ENCODE results near the gene UBLCP1.

DNA sequence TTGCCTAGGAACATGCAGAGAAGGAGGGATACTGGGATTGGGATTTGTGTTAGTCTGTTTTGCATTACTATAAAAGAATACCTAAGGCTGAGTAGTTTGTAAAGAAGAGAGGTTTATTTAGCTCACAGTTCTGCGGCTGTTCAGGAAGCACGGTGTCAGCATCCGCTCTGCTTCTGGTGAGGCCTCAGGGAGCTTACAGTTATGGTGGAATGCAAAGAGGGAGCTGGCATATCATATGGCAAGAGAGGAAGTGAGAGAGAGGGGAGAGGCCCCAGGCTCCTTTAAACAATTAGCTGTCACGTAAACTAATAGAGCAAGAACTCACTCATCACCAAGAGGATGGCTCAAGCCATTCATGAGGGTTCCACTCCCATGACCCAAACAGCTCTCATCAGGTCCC is 40.2 kb downstream of the UBLCP1 start:
- TF ChIP-seq, protein P1, sequence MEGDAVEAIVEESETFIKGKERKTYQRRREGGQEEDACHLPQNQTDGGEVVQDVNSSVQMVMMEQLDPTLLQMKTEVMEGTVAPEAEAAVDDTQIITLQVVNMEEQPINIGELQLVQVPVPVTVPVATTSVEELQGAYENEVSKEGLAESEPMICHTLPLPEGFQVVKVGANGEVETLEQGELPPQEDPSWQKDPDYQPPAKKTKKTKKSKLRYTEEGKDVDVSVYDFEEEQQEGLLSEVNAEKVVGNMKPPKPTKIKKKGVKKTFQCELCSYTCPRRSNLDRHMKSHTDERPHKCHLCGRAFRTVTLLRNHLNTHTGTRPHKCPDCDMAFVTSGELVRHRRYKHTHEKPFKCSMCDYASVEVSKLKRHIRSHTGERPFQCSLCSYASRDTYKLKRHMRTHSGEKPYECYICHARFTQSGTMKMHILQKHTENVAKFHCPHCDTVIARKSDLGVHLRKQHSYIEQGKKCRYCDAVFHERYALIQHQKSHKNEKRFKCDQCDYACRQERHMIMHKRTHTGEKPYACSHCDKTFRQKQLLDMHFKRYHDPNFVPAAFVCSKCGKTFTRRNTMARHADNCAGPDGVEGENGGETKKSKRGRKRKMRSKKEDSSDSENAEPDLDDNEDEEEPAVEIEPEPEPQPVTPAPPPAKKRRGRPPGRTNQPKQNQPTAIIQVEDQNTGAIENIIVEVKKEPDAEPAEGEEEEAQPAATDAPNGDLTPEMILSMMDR (IDR thresholded peaks at IDR 0.05; ENCODE audit: poor library complexity, severe bottlenecking), result no peak
- no peak for TF ChIP-seq EP300 (conservative IDR thresholded peaks at IDR 0.05; ENCODE audit: poor library complexity, severe bottlenecking)
- no peak for TF ChIP-seq EZH2 (IDR thresholded peaks at IDR 0.05; ENCODE audit: borderline replicate concordance, insufficient read depth, low read length, poor library complexity, severe bottlenecking)
- TF ChIP-seq POLR2AphosphoS5 (IDR thresholded peaks at IDR 0.05), result no peak
- TF ChIP-seq RAD21 (conservative IDR thresholded peaks at IDR 0.05), result no peak
- TF ChIP-seq, protein P2, sequence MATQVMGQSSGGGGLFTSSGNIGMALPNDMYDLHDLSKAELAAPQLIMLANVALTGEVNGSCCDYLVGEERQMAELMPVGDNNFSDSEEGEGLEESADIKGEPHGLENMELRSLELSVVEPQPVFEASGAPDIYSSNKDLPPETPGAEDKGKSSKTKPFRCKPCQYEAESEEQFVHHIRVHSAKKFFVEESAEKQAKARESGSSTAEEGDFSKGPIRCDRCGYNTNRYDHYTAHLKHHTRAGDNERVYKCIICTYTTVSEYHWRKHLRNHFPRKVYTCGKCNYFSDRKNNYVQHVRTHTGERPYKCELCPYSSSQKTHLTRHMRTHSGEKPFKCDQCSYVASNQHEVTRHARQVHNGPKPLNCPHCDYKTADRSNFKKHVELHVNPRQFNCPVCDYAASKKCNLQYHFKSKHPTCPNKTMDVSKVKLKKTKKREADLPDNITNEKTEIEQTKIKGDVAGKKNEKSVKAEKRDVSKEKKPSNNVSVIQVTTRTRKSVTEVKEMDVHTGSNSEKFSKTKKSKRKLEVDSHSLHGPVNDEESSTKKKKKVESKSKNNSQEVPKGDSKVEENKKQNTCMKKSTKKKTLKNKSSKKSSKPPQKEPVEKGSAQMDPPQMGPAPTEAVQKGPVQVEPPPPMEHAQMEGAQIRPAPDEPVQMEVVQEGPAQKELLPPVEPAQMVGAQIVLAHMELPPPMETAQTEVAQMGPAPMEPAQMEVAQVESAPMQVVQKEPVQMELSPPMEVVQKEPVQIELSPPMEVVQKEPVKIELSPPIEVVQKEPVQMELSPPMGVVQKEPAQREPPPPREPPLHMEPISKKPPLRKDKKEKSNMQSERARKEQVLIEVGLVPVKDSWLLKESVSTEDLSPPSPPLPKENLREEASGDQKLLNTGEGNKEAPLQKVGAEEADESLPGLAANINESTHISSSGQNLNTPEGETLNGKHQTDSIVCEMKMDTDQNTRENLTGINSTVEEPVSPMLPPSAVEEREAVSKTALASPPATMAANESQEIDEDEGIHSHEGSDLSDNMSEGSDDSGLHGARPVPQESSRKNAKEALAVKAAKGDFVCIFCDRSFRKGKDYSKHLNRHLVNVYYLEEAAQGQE (IDR thresholded peaks at IDR 0.05; ENCODE audit: borderline replicate concordance), result no peak
- TF ChIP-seq SMC3 (conservative IDR thresholded peaks at IDR 0.05; ENCODE audit: poor library complexity), result no peak
- TF ChIP-seq MXI1 (conservative IDR thresholded peaks at IDR 0.05; ENCODE audit: poor library complexity, severe bottlenecking), result no peak
- no peak for TF ChIP-seq TAF1 (IDR thresholded peaks at IDR 0.05; ENCODE audit: low read depth)
